Urinary bladder (tissue), 4 donors: ENCODE results near the gene ALDOC. TPM values are rescaled to one million over a fixed set of nuclear protein-coding genes. Genes with fewer than 3 reads are reported as not detected.
"Not testable (repeated sequence)": the region's sequence is repeated elsewhere in the genome, so short reads cannot be mapped to it uniquely, and the experiment has no call there.

ENCODE experiments used
- DNase-seq: peaks from one replicate; pipeline ENCODE4 v3.0.0-alpha.2; 2015; ENCODE audit errors: extremely low spot score
- H3K27ac ChIP-seq: one replicate; pipeline ENCODE4 v1.5.1; 2013; ENCODE audit warnings: low read depth, mild to moderate bottlenecking, moderate library complexity
- H3K36me3 ChIP-seq: one replicate; pipeline ENCODE4 v1.6.1; 2013; ENCODE audit warnings: mild to moderate bottlenecking, moderate library complexity; ENCODE audit not compliant: insufficient read depth
- H3K4me1 ChIP-seq: one replicate; pipeline ENCODE4 v1.6.1; 2013; ENCODE audit warnings: mild to moderate bottlenecking, moderate library complexity; ENCODE audit not compliant: insufficient read depth
- H3K4me3 ChIP-seq: one replicate; pipeline ENCODE4 v1.5.1; 2013; ENCODE audit warnings: low read depth, low read length
- WGBS: extraction: QIAGEN DNeasy Blood & Tissue Kit; methylation state at CpG from one replicate; pipeline ENCODE4 v1.1.7; 2013; 5-methylcytosine and 5-hydroxymethylcytosine counted together
- polyA plus RNA-seq: library from polyadenylated mRNA; stranded (reverse); fragments of 200-250 nt; gene quantifications from one replicate; pipeline ENCODE4 v1.2.3, GENCODE V29; 2013
- total RNA-seq: library from RNA; depleted of rRNA; stranded (reverse); fragments of >200 nt; gene quantifications from one replicate; pipeline ENCODE4 v1.2.3, GENCODE V29; 2014
- donor health status: healthy with polysubstance abuse.
- donor health status: healthy.

Gene ALDOC
- total and polyA plus RNA-seq, 2 donors = 9.6 to 34.2 TPM

DNA sequence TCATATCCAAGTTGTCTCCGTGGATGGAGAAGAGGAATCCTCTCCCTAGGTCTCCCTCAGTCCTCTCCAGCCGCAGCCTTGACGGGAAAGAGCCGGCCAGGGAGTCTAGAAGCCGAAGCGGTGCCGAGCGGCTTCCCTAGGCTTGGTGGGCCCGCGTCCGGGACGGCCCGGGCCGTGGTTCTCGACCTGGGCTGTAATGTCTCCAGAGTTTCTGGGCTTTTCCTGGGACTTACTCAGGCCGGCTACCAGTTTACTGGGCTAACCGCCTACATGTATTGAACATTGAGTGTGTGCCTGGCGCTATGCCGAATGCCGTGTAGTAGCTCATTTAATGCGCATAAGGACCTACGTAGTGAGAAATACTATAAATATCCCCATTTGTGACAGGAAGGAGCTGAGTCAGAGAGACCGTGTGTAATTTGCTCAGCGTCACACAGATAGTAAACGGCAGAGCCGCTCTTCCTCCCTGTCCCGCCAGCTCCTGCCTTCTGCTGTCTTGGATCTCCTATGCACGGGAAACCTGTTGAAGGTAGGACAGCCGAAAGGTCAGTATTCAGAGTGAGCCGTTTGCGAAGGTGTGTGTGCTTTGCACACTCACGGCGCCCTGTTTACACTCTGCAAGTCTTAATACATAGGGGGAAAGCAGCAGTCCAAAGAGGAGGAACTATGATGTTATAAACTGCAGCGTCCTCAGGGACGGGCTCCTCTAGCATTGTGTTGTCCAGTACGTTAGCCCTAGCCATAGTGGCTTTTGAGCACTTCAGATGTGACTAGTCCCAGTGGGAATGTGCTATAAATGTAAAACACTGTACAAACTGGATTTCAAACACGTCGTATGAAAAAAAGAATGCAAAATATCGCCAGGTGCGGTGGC, 22.9 kb upstream of the ALDOC start:
- Histone ChIP-seq H3K27ac (peak overlapping the region; percentile 92), H3K4me3 (peak overlapping the region; percentile 38), H3K4me1 (peaks cover 1% of the 10 kb centered on the region), H3K36me3 (no peaks in the 10 kb centered on the region)
- peak; percentile 42 for DNase-seq
- WGBS = 5% methylated on average over 40 of the region's 40 CpGs

- Histone ChIP-seq H3K27ac (peak within 1 kb of the TSS; percentile 92), H3K36me3 (no peaks in the 10 kb centered on the region), H3K4me3 (peak within 1 kb of the TSS; percentile 38), H3K4me1 (peaks cover 1% of the 10 kb centered on the region)
- WGBS = under 1% methylated on average over 44 of the region's 44 CpGs
- peak; percentile 81 for DNase-seq
Measured at GRCh38 chr17:28598799-28599310, 22.2 kb upstream of the ALDOC start, which contains the start of gene SPAG5. TSS of gene SPAG5 (minus strand) at chr17:28599025. CDS start at chr17:28598946, 79 bp downstream.

GRCh38 chr17:28598389-28598788, 21.7 kb upstream of the ALDOC start:
- peak overlapping the region; percentile 38 for H3K4me3 ChIP-seq
- no peak for DNase-seq
- H3K36me3 ChIP-seq = no peaks in the 10 kb centered on the region
- no peak overlapping the region for H3K27ac ChIP-seq
- peaks cover 1% of the 10 kb centered on the region for H3K4me1 ChIP-seq
- WGBS = 4% methylated on average over 17 of the region's 17 CpGs

GRCh38 chr17:28597606-28598383, 21.1 kb upstream of the ALDOC start:
- WGBS = 37% methylated on average over 5 of the region's 5 CpGs
- no peak overlapping the region for H3K4me3 ChIP-seq
- no peak overlapping the region for H3K27ac ChIP-seq
- DNase-seq = no peak
- H3K36me3 ChIP-seq = no peaks in the 10 kb centered on the region
- peaks cover 1% of the 10 kb centered on the region for H3K4me1 ChIP-seq

- Histone ChIP-seq H3K36me3 (no peaks in the 10 kb centered on the region), H3K4me3 (no peak overlapping the region), H3K27ac (no peak overlapping the region), H3K4me1 (no peaks in the 10 kb centered on the region)
- 96% methylated on average over 4 of the region's 4 CpGs for WGBS
- no peak for DNase-seq
Measured at GRCh38 chr17:28592260-28592659, 15.6 kb upstream of the ALDOC start.

DNA sequence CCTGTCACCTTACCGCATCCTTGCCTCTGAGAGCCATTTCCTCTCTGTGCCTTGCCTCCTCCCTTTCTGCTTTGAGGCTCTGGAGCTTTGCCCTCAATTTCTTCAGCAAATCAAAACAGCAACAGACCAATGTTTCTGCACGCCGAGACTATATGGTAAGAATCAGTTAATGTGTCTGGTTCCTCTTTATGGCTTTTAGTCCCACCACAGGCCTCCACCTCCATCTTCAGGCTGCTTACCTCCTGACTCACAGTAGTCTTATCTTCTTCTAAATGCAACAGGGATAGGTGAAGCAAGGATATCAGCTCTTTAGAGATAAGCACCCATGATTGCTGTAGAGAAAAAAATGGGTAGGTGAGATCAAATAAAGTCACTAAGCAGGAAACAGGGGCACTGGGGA, 9.2 kb upstream of the ALDOC start:
- H3K4me1 ChIP-seq = no peaks in the 10 kb centered on the region
- no peak overlapping the region for H3K4me3 ChIP-seq
- 96% methylated on average over 3 of the region's 3 CpGs for WGBS
- H3K27ac ChIP-seq = no peak overlapping the region
- no peaks in the 10 kb centered on the region for H3K36me3 ChIP-seq
- DNase-seq = no peak

- 97% methylated on average over 3 of the region's 3 CpGs for WGBS
- H3K4me3 ChIP-seq = no peak overlapping the region
- H3K27ac ChIP-seq = no peak overlapping the region
- H3K36me3 ChIP-seq = no peaks in the 10 kb centered on the region
- no peak for DNase-seq
- H3K4me1 ChIP-seq = no peaks in the 10 kb centered on the region
Measured at GRCh38 chr17:28584434-28584833, 7.7 kb upstream of the ALDOC start.

GRCh38 chr17:28582513-28582912, 5.8 kb upstream of the ALDOC start:
- H3K27ac ChIP-seq = no peak overlapping the region
- DNase-seq = no peak
- no peak overlapping the region for H3K4me3 ChIP-seq
- no peaks in the 10 kb centered on the region for H3K36me3 ChIP-seq
- no peaks in the 10 kb centered on the region for H3K4me1 ChIP-seq
- 95% methylated on average over 2 of the region's 2 CpGs for WGBS

DNA sequence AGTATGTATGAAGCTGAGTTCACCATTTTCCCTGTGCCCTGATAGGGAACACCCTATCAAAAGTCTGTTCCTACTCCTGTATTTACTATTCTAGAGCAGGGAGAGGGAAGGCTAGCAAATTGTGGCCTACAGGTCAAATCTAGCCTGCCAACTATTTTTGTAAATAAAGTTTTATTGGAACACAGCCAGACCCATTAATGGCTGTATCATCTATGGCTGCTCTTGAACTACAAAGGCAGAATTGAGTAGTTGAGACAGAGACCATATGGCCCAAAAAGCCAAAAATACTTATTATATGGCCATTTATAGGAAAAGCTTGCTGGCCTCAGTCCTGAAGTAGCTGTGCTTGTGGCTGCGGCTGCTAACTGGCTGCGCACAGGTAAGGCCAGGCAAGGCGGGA, 4.3 kb upstream of the ALDOC start:
- no peak overlapping the region for H3K27ac ChIP-seq
- no peak for DNase-seq
- no peaks in the 10 kb centered on the region for H3K4me1 ChIP-seq
- H3K36me3 ChIP-seq = no peaks in the 10 kb centered on the region
- whole genome bisulfite sequencing = 97% methylated on average over 3 of the region's 3 CpGs
- H3K4me3 ChIP-seq = no peak overlapping the region

DNA sequence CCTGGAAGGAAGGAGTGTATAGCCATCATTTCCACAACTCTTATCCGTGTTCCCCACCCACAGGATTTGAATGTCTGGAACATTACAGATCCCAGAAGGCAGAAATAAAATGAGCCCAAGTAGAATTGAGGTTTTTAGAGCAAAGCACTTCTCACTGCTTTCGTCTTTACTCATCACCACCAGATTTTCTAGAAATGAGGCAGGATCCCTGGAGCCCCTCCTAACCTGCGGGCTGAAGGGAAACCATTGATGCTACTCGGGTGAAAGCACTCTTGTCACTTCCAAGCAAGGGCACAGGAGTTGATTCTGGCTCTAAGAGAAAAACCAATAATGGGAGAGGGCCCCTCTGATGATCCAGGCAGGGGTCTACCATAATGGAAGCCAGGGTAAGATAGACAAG, 2.8 kb upstream of the ALDOC start:
- no peak overlapping the region for H3K27ac ChIP-seq
- 96% methylated on average over 4 of the region's 4 CpGs for WGBS
- no peak for DNase-seq

DNA sequence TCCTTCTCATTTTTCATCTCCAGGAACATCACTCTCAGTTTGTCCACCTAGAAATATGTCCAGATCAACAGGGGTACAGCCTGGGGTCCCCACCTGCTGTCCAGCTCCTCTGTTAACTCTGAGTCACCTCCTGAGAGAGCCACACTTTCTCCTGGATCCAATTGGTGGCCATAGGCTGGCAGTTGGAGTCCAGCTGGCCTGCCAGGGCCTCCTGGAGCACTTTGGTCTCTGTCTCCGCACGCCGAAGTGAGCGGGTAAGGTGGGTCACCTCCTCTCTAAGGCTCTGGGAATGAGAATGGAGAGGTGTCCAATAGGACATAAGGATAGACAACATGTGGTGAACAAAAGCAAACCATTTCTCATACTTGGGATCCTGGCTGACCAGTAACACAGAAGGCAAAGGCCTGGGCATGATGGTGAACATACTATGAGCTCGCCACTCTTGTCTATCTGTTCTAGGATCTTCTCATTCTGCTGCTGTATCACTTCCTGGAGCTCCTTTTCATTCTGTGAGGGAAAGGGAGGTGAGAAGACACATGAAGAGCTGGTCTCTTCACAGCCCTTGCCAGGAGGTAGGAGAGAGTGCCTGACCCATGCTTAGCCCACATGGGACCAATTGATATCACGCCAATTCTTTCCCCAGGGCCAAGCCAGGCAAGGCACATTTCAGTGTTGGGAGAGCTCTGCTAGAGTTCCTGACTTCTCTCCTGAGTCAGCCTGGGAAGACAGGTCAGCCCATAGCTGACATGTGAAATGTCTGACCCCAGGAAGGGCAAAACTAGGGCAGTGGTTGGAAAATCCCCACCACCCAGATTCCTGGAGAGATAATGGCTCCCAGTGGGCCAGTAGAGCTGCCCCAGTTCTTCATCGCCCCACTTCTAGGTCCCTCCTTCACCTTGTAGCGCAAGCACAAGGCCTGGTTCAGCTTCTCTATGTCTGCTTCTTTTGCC, 1.8 kb upstream of the ALDOC start:
- WGBS = 98% methylated on average over 8 of the region's 8 CpGs
- DNase-seq = no peak
- no peaks in the 10 kb centered on the region for H3K4me1 ChIP-seq
- H3K27ac ChIP-seq = no peak overlapping the region
- H3K36me3 ChIP-seq = no peaks in the 10 kb centered on the region
- H3K4me3 ChIP-seq = no peak overlapping the region

More for the DNA sequence above, 2.8 kb upstream of the ALDOC start:
- Histone ChIP-seq H3K4me3 (no peak overlapping the region), H3K36me3 (no peaks in the 10 kb centered on the region), H3K4me1 (no peaks in the 10 kb centered on the region)

- Histone ChIP-seq H3K4me1 (no peaks in the 10 kb centered on the region), H3K36me3 (no peaks in the 10 kb centered on the region), H3K4me3 (no peak overlapping the region), H3K27ac (no peak overlapping the region)
- WGBS = 92% methylated on average over 3 of the region's 3 CpGs
- no peak for DNase-seq
Measured at GRCh38 chr17:28577466-28577824, 750 bp upstream of the ALDOC start.

- whole genome bisulfite sequencing = 80% methylated on average over 3 of the region's 3 CpGs
- not testable (repeated sequence) for H3K4me1 ChIP-seq, H3K4me3 ChIP-seq, H3K36me3 ChIP-seq, H3K27ac ChIP-seq, DNase-seq
Measured at GRCh38 chr17:28576016-28576415, 679 bp downstream of the ALDOC start.
